GM21528 (cell line): Measurements from ENCODE around the gene TERT.
"Not testable (repeated sequence)": the region's sequence is repeated elsewhere in the genome, so short reads cannot be mapped to it uniquely, and the experiment has no call there.

Source experiments
- ATAC-seq: cut with Tn5 transposase; IDR thresholded peaks from one replicate; pipeline ENCODE4 v1.9.1; 2021; ENCODE audit warnings: mild to moderate bottlenecking, moderate library complexity; ENCODE audit not compliant: unreplicated experiment, low FRiP score

The TERT gene

DNA sequence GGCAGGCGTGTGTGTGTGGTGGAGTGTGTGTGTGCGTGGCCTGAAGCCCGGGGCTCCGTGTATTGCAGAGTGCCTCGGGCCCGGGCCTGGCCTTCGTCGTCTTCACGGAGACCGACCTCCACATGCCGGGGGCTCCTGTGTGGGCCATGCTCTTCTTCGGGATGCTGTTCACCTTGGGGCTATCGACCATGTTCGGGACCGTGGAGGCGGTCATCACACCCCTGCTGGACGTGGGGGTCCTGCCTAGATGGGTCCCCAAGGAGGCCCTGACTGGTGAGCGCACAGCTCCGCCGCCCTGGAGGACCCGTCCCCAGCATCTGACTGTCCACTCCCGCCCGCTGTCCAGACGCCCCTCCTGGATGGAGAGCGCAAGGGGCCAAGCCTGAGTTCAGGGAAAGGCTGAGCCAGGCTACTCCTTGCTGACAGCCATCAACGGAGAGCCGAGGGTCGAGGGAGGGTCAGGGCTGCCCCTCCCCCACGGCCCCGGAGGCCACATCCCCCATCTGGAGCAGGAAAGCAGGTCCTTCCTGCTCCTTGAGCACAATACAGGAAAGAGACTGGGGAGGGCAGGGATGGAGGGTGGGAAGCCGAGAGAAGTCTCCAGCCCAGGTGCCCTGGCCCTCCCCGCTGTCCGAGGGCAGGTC is 51.3 kb downstream of the TERT start:
- ATAC-seq, result no peak

GRCh38 chr5:1242733-1243486 is 52.0 kb downstream of the TERT start:
- no peak for ATAC-seq

- no peak for ATAC-seq
These were observed 53.3 kb downstream of the TERT start for GRCh38 chr5:1241509-1242080.

- no peak for ATAC-seq
These were observed 54.2 kb downstream of the TERT start for GRCh38 chr5:1240496-1241260.

- no peak for ATAC-seq
These were observed 55.2 kb downstream of the TERT start for GRCh38 chr5:1239505-1240251.

- no peak for ATAC-seq
These were observed 59.0 kb downstream of the TERT start for GRCh38 chr5:1235838-1236237.

DNA sequence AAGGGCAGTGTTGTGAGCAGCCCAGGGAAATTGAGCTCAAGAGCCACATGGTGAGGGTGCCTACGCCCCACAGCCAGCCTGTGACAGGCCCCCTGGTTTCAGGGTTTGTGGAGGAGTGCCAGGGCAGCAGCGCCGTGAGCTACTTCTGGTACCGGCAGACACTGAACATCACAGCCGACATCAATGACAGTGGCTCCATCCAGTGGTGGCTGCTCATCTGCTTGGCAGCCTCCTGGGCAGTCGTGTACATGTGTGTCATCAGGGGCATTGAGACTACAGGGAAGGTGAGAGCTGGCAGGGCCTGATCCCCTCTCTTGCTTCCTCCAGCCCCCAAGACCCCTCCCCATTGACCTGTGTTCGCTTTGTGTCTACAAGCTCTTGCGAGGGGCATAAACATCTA is 59.5 kb downstream of the TERT start:
- no peak for ATAC-seq

DNA sequence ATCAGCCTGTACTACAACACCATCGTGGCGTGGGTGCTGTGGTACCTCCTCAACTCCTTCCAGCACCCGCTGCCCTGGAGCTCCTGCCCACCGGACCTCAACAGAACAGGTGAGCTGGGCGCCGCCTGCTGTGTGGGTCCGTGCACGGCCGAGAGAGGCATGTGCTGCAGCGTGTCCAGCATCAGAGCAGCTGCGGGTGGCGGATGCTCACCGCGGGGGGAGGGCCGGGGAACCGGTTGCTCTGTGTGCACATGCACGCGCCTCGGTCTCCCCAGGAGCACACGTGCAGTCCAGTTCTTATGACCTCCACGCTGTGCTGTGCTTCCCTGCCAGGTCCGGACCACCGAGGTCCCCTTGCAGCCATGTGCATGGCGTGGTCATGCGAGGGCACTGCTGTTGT is 62.1 kb downstream of the TERT start:
- no peak for ATAC-seq

GRCh38 chr5:1231354-1231905 is 63.4 kb downstream of the TERT start:
- no peak for ATAC-seq

GRCh38 chr5:1230551-1230950 is 64.3 kb downstream of the TERT start:
- ATAC-seq, result no peak

DNA sequence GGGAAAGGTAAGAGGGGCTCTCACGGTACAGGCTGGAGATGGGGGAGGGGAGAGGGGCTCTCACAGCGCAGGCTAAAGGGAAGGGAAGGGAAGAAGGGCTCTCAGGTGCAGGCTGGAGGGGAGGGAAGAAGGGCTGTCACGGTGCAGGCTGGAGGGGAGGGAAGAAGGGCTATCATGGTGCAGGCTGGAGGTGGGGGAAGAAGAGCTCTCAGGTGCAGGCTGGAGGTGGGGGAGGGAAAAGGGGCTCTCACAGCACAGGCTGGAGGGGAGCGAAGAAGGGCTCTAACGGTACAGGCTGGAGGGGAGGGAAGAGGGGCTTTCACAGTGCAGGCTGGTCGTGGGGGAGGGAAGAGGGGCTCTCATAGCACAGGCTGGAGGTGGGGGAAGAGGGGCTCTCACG is 65.0 kb downstream of the TERT start:
- no peak for ATAC-seq

GRCh38 chr5:1229023-1229422 is 65.8 kb downstream of the TERT start:
- not testable (repeated sequence) for ATAC-seq

- no peak for ATAC-seq
These were observed 66.7 kb downstream of the TERT start for GRCh38 chr5:1228120-1228519.

- ATAC-seq, result no peak
These were observed 67.2 kb downstream of the TERT start for GRCh38 chr5:1227667-1228066.

- no peak for ATAC-seq
These were observed 67.9 kb downstream of the TERT start for GRCh38 chr5:1226839-1227581.

DNA sequence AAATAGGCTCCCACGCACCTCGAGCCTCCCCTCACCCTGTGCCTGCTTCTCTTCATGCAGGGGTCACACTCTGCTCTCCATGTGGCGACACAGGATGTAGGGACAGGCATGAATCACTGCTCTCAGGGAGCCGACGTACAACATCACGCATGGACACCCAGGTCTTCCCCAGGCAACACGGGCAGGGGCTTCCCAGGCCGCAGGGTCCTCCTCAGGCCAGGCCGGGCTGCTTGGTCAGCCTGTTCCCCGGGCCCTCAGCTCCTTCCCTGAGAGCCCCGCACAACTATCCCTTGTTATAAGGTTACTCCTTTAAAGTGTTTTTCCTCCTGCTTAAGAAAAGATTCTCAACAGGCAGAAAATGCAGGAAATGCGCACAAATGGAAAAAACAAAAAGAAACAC is 68.6 kb downstream of the TERT start:
- ATAC-seq, result no peak

GRCh38 chr5:1225081-1225480 is 69.8 kb downstream of the TERT start, which contains the start of gene SLC6A18:
Gene SLC6A18 (plus strand): TSS chr5:1225381. CDS start chr5:1225478, 97 bp downstream.
- no peak for ATAC-seq

- ATAC-seq, result no peak
These were observed 70.2 kb downstream of the TERT start for GRCh38 chr5:1224631-1225030.

DNA sequence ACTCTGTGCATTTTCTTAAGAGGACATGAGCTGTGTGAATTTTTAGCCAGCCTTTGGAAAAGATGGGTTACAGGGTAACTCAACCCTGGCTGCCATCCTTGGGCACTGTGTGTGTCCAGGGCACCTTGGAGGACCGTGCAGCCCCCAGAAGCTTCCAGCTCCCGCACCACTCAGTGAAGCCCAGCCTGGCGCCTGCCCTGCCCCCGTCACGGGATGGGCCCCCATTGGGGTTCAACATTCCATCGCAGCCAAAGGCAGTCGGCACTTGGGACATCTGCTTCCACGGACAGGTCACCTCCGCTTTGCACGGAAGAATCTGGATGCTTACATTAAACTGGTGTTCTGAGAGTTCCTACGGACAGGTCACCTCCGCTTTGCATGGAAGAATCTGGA is 71.6 kb downstream of the TERT start:
- no peak for ATAC-seq
